H1 (cell line): ENCODE results near the gene GLTP. TPM values are rescaled to one million over a fixed set of nuclear protein-coding genes. Genes with fewer than 3 reads are reported as not detected.

Experiments
- CTCF ChIA-PET: fragments of 300-600 bp; sonication (Branson Sonifier 250); formaldehyde crosslinking; loops from one replicate; lab custom pipeline; 2021; ENCODE audit not compliant: partially characterized antibody; lab: Charles Lee
- POLR2A ChIA-PET: fragments of 300-600 bp; sonication (Branson Sonifier 250); formaldehyde crosslinking; loops from one replicate; lab custom pipeline; 2021; ENCODE audit warnings: inconsistent platforms; ENCODE audit not compliant: partially characterized antibody; lab: Charles Lee
- DNase-seq, 2 experiments: peaks; one replicate each; pipeline versions ENCODE4 v3.0.0 to v3.0.0-alpha.2; 2010 to 2022; ENCODE audit warnings: low spot score in 2 of 2, low read depth in 1 of 2, mixed read lengths in 1 of 2
- FAIRE-seq: peaks from 2 replicates; lab custom pipeline; 2011; peaks lifted over from hg19 to GRCh38; lab: Jason Lieb, UNC
- H2AFZ ChIP-seq: 2 replicates; pipeline ENCODE4 v1.8.1; 2012; ENCODE audit warnings: low read length, inconsistent platforms
- H2AK5ac ChIP-seq: 2 replicates; pipeline ENCODE4 v1.6.1; 2013; ENCODE audit warnings: low read depth, low read length
- H2BK120ac ChIP-seq: replicated peaks from 2 replicates; pipeline ENCODE3; 2013; ENCODE audit warnings: low read depth, low read length, inconsistent platforms
- H2BK12ac ChIP-seq: 2 replicates; pipeline ENCODE4 v1.6.1; 2013; ENCODE audit warnings: low read depth, low read length
- H2BK15ac ChIP-seq: 2 replicates; pipeline ENCODE4 v1.6.1; 2013; ENCODE audit warnings: low read length
- H2BK20ac ChIP-seq: 2 replicates; pipeline ENCODE4 v1.6.1; 2013; ENCODE audit warnings: low read length
- H2BK5ac ChIP-seq: 2 replicates; pipeline ENCODE4 v1.6.1; 2013; ENCODE audit warnings: low read depth, low read length
- H3K14ac ChIP-seq: 2 replicates; pipeline ENCODE4 v1.6.1; 2013; ENCODE audit warnings: inconsistent platforms; ENCODE audit not compliant: insufficient read length
- H3K18ac ChIP-seq: 2 replicates; pipeline ENCODE4 v1.6.1; 2013; ENCODE audit warnings: low read length; ENCODE audit errors: extremely low read depth
- H3K23ac ChIP-seq: 2 replicates; pipeline ENCODE4 v1.6.1; 2013; ENCODE audit warnings: inconsistent platforms; ENCODE audit not compliant: insufficient read length
- H3K23me2 ChIP-seq: 2 replicates; pipeline ENCODE4 v1.6.1; 2013; ENCODE audit warnings: low read depth, low read length
- H3K27ac ChIP-seq: 2 replicates; pipeline ENCODE4 v1.6.1; 2011; ENCODE audit warnings: low read depth, low read length, inconsistent platforms
- H3K27me3 ChIP-seq, 4 experiments: replicated peaks in 1 of 4; 1 replicate in 1 of 4; 2 replicates in 3 of 4; pipeline versions ENCODE4 v1.6.1 to v1.8.1; 2011 to 2013; ENCODE audit warnings: low read length in 3 of 4, mild to moderate bottlenecking in 3 of 4, inconsistent platforms in 2 of 4, mixed read lengths in 2 of 4, moderate library complexity in 1 of 4; ENCODE audit not compliant: control insufficient read depth in 3 of 4, insufficient read depth in 3 of 4; ENCODE audit errors: extremely low read depth in 1 of 4
- H3K36me3 ChIP-seq, 4 experiments: 2 replicates each; pipeline versions ENCODE4 v1.6.1 to v1.8.1; 2011 to 2013; ENCODE audit warnings: mild to moderate bottlenecking in 4 of 4, low read length in 3 of 4, moderate library complexity in 2 of 4, control low read depth in 1 of 4, inconsistent platforms in 1 of 4; ENCODE audit not compliant: insufficient read depth in 4 of 4, control insufficient read depth in 2 of 4
- H3K4ac ChIP-seq: replicated peaks from 2 replicates; pipeline ENCODE3; 2013; ENCODE audit warnings: low read length, low read depth, mixed read lengths, inconsistent platforms; ENCODE audit not compliant: insufficient read length
- H3K4me1 ChIP-seq, 4 experiments: replicated peaks in 1 of 4; 1 replicate in 1 of 4; 2 replicates in 3 of 4; pipeline versions ENCODE4 v1.6.1 to v1.8.1; 2011 to 2013; ENCODE audit warnings: low read length in 3 of 4, inconsistent platforms in 2 of 4, mixed read lengths in 1 of 4; ENCODE audit not compliant: insufficient read depth in 4 of 4, control insufficient read depth in 3 of 4
- H3K4me2 ChIP-seq, 2 experiments: 2 replicates each; pipeline versions ENCODE4 v1.6.1 to v1.8.1; 2011 to 2013; ENCODE audit warnings: low read depth in 2 of 2, low read length in 2 of 2, control low read depth in 1 of 2, inconsistent platforms in 1 of 2, mild to moderate bottlenecking in 1 of 2; ENCODE audit not compliant: insufficient read depth in 1 of 2
- H3K4me3 ChIP-seq, 4 experiments: fragments of 200-600, 300-600 bp in 1 of 4; sonication (generic), shearing (Covaris generic), sonication (Bioruptor Twin) in 1 of 4; 2 replicates each; pipeline versions ENCODE4 v1.5.1 to v1.8.1; 2011 to 2016; ENCODE audit warnings: low read length in 4 of 4, low read depth in 3 of 4, control low read depth in 2 of 4, inconsistent platforms in 2 of 4, mild to moderate bottlenecking in 2 of 4, mixed read lengths in 1 of 4, moderate library complexity in 1 of 4; ENCODE audit not compliant: insufficient read depth in 2 of 4; ENCODE audit errors: extremely low read depth in 1 of 4
- H3K56ac ChIP-seq: replicated peaks from 2 replicates; pipeline ENCODE3; 2013; ENCODE audit warnings: low read depth, mild to moderate bottlenecking, mixed read lengths, low read length, inconsistent platforms; ENCODE audit not compliant: insufficient read length
- H3K79me1 ChIP-seq: 2 replicates; pipeline ENCODE4 v1.6.1; 2013; ENCODE audit warnings: low read depth, low read length, control low read depth
- H3K79me2 ChIP-seq, 2 experiments: 2 replicates each; pipeline versions ENCODE4 v1.6.1 to v1.8.1; 2012 to 2013; ENCODE audit warnings: low read length in 2 of 2, mild to moderate bottlenecking in 2 of 2, inconsistent platforms in 1 of 2; ENCODE audit not compliant: insufficient read depth in 2 of 2, control insufficient read depth in 1 of 2
- H3K9ac ChIP-seq, 4 experiments: replicated peaks in 1 of 4; 1 replicate in 1 of 4; 2 replicates in 3 of 4; pipeline versions ENCODE4 v1.6.1 to v1.8.1; 2011 to 2013; ENCODE audit warnings: low read depth in 3 of 4, low read length in 3 of 4, control low read depth in 2 of 4, mild to moderate bottlenecking in 2 of 4, moderate library complexity in 2 of 4, inconsistent platforms in 1 of 4; ENCODE audit errors: extremely low read depth in 1 of 4
- H3K9me3 ChIP-seq, 2 experiments: 2 replicates each; pipeline versions ENCODE4 v1.6.1 to v1.8.1; 2012 to 2013; ENCODE audit warnings: mild to moderate bottlenecking in 2 of 2, moderate library complexity in 2 of 2, control low read depth in 1 of 2, inconsistent platforms in 1 of 2, low read depth in 1 of 2, low read length in 1 of 2, mixed read lengths in 1 of 2; ENCODE audit not compliant: insufficient read depth in 2 of 2
- H4K20me1 ChIP-seq, 2 experiments: replicated peaks in 1 of 2; 2 replicates each; pipeline versions ENCODE3 to v1.8.1; 2011 to 2013; ENCODE audit warnings: inconsistent platforms in 2 of 2, low read length in 2 of 2, mild to moderate bottlenecking in 1 of 2; ENCODE audit not compliant: insufficient read depth in 2 of 2, control insufficient read depth in 1 of 2
- H4K5ac ChIP-seq: 2 replicates; pipeline ENCODE4 v1.6.1; 2013; ENCODE audit warnings: low read length, low read depth, mixed read lengths, inconsistent platforms; ENCODE audit not compliant: insufficient read length
- H4K8ac ChIP-seq: 2 replicates; pipeline ENCODE4 v1.8.0; 2013; ENCODE audit warnings: mild to moderate bottlenecking, moderate library complexity, low read length, inconsistent platforms; ENCODE audit not compliant: insufficient read depth; ENCODE audit errors: extremely low read depth
- H4K91ac ChIP-seq: replicated peaks from 2 replicates; pipeline ENCODE3; 2013; ENCODE audit warnings: low read length, mixed read lengths, inconsistent platforms; ENCODE audit not compliant: insufficient read length
- CREB1 ChIP-seq: IDR thresholded peaks from 2 replicates; pipeline ENCODE4 v1.6.1; 2012; ENCODE audit warnings: inconsistent platforms
- RBBP5 ChIP-seq: IDR thresholded peaks from 2 replicates; pipeline ENCODE4 v1.7.1; 2012; ENCODE audit warnings: low read depth, mild to moderate bottlenecking, inconsistent platforms, low read length, moderate library complexity, borderline replicate concordance
- WGBS, 2 experiments: shearing (Covaris generic) in 1 of 2; methylation state at CpG; one replicate each; pipeline versions ENCODE4 v1.1.6 to v1.1.7; 2013 to 2015; ENCODE audit warnings: low lambda C conversion rate in 2 of 2, mixed read lengths in 2 of 2, inconsistent platforms in 1 of 2, low coverage in 1 of 2, missing lambda C conversion rate in 1 of 2; ENCODE audit not compliant: insufficient replicate concordance in 2 of 2, insufficient coverage in 1 of 2, insufficient read length in 1 of 2; ENCODE audit errors: extremely low coverage in 1 of 2, missing lambda C conversion rate in 1 of 2; 5-methylcytosine and 5-hydroxymethylcytosine counted together
- polyA plus RNA-seq, 7 experiments: library from polyadenylated mRNA; depleted of rRNA in 3 of 7; stranded (reverse) in 5 of 7; unstranded in 2 of 7; fragments of >200 nt in 5 of 7; fragments of 200-250 nt in 2 of 7; gene quantifications; 1 replicate in 5 of 7; 2 replicates in 1 of 7; 4 replicates in 1 of 7; pipeline versions ENCODE4 v1.2.1 to v1.2.3, GENCODE V29; 2011 to 2013; ENCODE audit warnings: missing spikeins in 2 of 7, mixed read lengths in 2 of 7
- total RNA-seq: library from RNA; stranded (reverse); fragmentation: NEBNext Ultra II Directional; extraction: Animal tissue kit (Norgen Biotek cat#: 25700); gene quantifications from 2 replicates; pipeline ENCODE4 v1.2.1, GENCODE V29; 2021

Gene GLTP
- total and polyA plus RNA-seq, 2 of the 8 experiments (the other 6 are each of a cell fraction or from before 2014, with no cell fraction given), result 9.8 to 26.1 TPM

DNA sequence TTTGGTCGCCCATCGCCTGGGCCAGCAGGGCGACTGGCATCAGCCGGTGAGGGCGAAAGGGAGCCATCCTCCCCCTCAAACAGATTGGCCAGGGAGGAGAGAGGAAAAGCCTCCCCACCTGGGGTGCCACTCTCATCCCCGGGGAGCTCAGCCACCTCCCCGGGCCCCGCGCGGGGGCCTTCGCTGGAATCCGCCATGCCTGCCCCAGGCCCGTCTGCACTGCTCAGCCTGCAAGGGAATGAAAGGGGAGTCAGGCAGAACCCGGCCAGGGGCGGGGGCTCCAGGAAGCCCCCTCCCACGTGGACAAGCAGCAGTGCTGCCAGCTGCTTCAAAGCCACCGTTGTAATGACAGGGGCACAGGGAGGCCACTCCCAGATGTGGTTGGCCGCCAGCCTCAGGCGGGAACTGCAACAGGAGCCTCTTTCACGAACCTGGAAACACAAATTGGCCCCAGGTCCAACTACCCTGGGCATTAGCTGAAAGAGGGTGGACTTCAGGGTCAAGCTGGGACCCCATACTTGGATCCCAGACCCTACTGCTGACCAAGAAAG lies 65.7 kb downstream of the GLTP start:
- Histone ChIP-seq H2BK5ac (no peak overlapping the region), H3K4me1 (no peaks in the 10 kb centered on the region; a peak in 1 of 7 replicates), H4K8ac (no peak overlapping the region), H3K79me1 (no peaks in the 10 kb centered on the region), H3K18ac (no peak overlapping the region), H3K23ac (no peak overlapping the region), H4K5ac (no peak overlapping the region), H3K9ac (no peak overlapping the region), H3K9me3 (0 out of 4 replicates have a peak, but pooled peaks cover 0 to 5% of the 10 kb centered on the region in 2 experiments), H4K91ac (no peak overlapping the region), H2BK12ac (no peak overlapping the region), H3K36me3 (no peaks in the 10 kb centered on the region), H3K79me2 (no peaks in the 10 kb centered on the region), H4K20me1 (peaks cover 0 to 8% of the 10 kb centered on the region in 2 experiments), H2AFZ (no peak overlapping the region), H3K27me3 (no peaks in the 10 kb centered on the region), H3K23me2 (peaks cover 12% of the 10 kb centered on the region; the same call in 1 of the 2 replicates), H3K27ac (no peak overlapping the region), H3K14ac (no peak overlapping the region), H2BK120ac (no peak overlapping the region), H3K4me3 (no peak overlapping the region), H2BK20ac (no peak overlapping the region), H2AK5ac (no peak overlapping the region), H3K4ac (no peak overlapping the region), H3K56ac (no peak overlapping the region), H2BK15ac (no peak overlapping the region), H3K4me2 (no peak overlapping the region)
- 74% methylated on average over 8 of the region's 20 CpGs; no CpG with 5 or more reads in 1 of the 2 experiments for WGBS, 2 experiments
- TF ChIP-seq RBBP5, result no peak
- no peak for TF ChIP-seq CREB1
- ChIA-PET POLR2A (no interaction called here), CTCF (interaction anchor here (0.8 to 2.8 kb wide), 6 partner anchors 9 to 96 kb away, joined by 3 to 28 read pairs (median 4); no protein-coding TSS in a partner anchor)
- no peak for FAIRE-seq
- DNase-seq, result no peak
